Measurements from ENCODE around the gene PRKAR2A.

The PRKAR2A gene

GRCh38 chr3:48847504-48848423 lies at the start of gene PRKAR2A:
TSS of gene PRKAR2A (minus strand) at chr3:48847874. CDS start at chr3:48847596, 278 bp downstream.
- no peak for FAIRE-seq

GRCh38 chr3:48896936-48897335 lies 49.3 kb upstream of the PRKAR2A start:
- no peak for FAIRE-seq

GRCh38 chr3:48894516-48894915 lies 46.8 kb upstream of the PRKAR2A start:
- no peak for FAIRE-seq

- no peak for FAIRE-seq
Observed at GRCh38 chr3:48891606-48892005, 43.9 kb upstream of the PRKAR2A start.

- no peak for FAIRE-seq
Observed at GRCh38 chr3:48885753-48886152, 38.1 kb upstream of the PRKAR2A start.

DNA sequence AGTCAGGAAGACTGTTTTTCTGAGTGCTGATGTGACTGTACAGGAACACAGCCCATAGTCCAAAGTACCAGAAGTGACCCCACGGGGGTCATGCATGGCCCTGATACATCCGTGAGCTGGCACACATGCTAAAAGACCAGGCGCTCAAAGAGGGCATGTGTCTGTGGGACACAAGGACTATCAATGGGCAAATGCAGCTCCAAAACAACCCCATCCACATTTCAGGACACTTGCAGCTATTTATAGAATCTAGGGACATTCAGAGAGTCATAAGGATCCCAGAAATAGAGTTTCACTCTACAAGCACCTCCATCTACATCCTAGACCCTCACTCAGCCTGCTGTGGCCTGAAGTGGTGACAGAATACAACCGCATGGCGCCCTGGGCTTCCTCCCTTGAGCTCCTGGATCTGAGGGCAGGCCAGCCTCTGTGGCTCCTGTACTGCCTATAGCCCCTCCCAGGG lies 34.0 kb upstream of the PRKAR2A start:
- no peak for FAIRE-seq

DNA sequence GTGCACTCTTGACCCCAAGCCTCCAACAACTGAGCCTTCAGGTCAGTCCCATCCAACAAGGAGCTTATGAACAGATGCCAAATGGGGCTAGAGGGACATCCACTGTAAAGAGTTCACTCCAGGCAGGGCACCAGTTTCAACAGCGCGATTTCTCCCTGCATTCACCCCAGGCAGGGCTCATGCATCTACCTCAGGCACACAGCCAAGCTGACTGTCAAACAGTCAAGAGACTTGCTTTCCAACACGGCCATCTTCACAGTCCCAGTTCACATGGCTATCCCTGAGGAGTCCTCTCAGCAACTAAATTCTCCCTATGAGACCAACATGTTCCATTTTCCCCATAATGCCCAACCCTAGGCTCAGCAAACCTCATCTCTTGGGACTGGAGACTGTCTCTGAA lies 33.3 kb upstream of the PRKAR2A start:
- no peak for FAIRE-seq

GRCh38 chr3:48879994-48880377 lies 32.3 kb upstream of the PRKAR2A start:
- FAIRE-seq, result no peak

- FAIRE-seq, result no peak
Observed at GRCh38 chr3:48879307-48879993, 31.8 kb upstream of the PRKAR2A start.

DNA sequence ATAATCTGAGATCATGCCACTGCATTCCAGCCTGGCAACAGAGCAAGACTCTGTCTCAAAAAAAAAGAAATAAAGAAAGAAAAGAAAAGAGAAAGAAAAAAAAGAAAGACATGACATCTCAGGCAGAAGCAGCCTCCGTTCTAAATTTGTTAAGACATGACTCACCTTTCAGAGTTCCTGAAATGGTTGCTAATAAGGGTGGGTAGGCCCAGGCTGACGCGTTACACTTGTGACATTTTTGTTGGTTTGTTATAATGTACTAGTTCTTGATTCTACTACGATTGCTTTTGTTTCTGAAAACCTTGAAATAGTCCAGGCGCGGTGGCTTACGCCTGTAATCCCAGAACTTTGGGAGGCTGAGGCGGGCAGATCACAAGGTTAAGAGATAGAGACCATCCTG lies 30.0 kb upstream of the PRKAR2A start:
- FAIRE-seq, result no peak

DNA sequence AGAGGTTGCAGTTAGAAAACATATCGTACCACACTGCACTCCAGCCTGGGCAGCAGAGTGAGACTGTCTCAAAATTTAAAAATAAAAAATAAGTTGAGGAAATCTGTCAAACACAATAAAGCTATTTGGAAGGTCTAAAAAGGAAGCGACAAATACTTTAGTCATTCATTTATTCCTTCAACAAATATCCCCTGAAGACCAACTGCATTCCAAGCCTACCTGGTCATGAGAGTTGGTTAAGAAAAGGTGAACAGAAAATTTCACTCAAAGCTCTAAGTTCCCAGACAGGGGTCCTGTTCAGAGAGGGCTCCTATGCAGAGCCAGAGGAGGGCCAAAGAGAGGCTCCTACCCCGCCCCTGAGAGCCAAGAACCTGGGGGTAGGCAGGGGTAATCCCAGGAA lies 15.4 kb upstream of the PRKAR2A start:
- FAIRE-seq, result no peak

DNA sequence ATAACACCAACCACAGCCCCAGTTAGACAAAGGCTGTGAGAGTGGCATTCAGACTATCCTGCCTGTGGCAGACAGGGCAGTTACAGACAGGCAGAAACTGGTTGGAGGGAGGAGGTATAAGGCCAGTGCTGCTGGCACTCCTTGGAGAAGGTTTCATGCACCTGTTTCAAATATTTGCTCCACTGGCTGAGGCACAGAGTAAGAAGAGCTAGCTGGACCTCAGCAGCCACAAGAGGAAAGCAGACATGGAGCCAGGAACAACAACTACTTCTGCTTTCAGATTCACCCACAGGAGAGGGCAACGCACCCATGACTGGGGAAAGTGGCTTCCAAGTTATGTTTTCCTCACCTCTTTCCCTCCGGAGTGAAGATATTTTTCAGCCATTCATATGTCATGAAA lies 11.5 kb upstream of the PRKAR2A start:
- FAIRE-seq, result no peak

GRCh38 chr3:48858709-48859108 lies 11.0 kb upstream of the PRKAR2A start:
- FAIRE-seq, result no peak

- no peak for FAIRE-seq
Observed at GRCh38 chr3:48857641-48858040, 10.0 kb upstream of the PRKAR2A start.

DNA sequence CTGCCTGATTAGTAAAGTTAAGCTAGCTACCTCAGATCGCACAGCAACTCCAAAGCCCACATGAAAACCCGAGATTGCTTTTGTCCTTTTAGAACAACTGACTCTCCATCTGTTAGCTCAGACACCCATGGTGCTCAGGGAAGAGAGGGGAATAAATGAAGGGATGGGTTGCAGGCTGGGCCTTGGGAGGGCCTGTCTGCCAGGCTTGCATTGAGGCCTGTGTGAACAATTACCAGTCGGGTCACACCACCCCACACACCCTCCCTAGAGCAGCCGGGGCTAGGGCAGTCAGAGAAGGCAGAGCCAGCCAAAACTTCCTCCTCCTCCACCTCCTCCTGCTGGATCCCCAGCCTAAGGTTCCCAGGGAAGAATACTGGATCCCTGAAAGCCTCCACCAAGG lies 8.8 kb upstream of the PRKAR2A start:
- FAIRE-seq, result no peak

DNA sequence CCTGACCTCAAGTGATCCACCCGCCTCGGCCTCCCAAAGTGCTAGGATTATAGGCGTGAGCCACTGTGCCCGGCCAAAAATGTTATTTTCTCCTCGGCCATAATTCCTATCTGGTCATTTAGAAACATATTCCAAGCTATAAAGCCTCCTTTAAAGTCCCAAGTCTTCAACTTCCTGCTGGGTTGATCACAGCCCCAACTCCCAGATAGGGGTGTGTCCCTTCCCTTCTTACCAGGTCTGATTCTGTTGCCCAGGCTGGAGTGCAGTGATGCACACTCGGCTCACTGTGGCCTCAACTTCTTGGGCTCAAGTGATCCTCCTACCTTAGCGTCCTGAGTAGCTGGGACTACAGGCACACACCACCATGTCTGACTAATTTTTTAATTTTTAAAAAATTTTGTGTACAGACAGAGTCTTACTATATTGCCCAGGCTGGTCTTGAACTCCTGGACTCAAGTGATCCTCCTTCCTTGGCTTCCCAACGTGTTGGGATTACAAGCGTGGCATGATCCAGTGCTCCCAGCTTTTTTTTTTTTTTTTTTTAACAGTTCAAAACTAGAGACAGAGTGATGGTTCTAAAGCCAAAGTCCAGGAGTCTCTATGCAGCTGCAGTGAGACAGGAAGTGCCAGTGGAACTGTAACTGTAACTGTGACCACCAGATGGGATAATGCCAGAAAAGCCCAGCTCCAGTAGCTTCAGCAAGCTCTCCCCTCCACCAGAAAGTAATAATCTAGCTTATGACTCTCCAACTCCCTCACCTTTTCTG lies 8.2 kb upstream of the PRKAR2A start:
- FAIRE-seq, result no peak

DNA sequence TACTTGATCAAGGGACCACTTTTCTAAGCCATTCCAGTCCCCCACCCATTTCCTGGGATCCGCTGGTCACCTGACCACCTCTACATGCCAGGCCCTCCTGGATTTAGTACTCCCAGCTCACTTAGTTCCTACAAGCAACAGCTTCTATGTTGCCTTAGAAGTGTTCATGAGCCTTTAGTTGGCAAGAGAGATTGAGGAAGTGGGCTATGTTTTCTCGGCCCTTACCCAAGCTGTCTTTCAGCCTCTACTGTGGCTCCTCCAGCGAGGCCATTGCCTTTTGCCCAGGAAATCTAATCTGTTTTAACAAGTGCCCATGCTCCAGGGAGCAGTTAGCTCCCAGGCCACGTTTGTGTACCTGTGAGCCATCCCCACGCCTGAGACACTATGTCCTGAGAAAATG lies 4.5 kb upstream of the PRKAR2A start:
- no peak for FAIRE-seq

DNA sequence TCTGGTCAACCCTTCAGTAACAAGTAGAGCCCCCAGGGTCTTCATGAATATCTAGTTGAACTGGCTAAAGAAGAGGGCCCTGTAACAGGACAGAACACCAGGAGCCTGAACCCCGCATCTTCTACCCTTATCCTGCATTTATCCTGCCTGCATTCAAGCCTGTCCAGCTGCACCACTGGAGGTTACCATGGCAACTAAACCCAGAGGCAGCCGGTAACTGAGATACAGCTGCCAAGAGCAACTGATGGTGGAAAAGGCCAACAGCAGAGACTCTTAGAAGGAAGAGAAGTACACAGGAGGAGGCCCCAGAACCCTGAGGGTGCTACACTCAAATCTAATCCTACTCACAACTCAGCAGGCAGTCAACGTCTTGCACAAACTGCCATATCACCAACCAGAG lies 3.7 kb upstream of the PRKAR2A start:
- no peak for FAIRE-seq

DNA sequence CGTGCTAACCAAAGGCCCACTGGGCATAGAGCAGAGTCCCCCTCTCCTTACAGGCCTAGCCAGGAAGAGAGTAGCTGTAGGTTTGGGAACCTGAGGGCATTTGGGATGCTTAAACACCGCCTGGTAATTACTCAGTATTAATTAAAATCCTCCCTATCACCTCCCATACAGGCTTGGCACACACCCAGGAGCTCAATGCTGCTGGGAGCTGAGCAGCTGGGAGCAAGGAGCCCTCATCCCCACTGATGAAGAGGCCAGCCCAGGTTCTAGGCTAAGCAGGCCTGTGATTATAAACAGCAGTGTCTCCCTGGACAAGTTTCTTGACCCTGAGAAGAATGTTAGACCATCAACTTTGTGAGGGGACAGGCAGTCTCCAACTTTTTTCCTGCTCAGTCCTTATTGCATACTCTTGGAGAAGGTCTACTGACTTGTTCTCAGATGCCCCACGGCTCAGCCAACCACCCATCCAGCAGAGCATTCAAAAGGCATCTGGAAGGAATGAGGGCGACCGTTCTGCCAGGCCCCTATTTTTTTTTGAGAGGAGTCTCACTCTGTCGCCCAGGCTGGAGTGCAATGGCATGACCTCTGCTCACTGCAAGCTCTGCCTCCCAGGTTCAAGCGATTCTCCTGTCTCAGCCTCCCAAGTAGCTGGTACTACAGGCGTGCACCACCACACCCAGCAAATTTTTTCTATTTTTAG lies 1.3 kb upstream of the PRKAR2A start:
- no peak for FAIRE-seq

DNA sequence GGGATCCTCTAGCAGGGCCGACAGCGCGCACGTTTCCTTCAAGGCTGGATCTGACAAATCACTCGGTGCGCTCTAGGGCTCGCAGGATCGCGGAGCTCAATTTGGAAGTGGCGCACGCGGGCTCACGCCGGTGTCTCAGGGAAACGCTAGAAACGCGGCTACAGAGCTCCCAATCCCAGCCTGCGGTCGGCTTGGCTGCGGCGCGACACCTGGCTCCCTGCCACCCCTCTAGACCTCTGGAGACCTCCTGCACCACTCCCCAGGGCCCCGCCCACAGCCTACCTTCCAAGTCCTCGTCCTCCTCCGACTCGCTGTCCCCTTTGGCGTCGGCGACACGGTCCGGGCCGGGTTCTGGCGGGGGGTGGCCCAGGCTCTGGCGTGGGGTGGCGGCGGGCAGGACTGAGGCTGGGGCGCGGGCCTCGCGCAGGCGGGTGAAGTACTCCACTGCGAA lies 596 bp downstream of the PRKAR2A start:
- no peak for FAIRE-seq

- FAIRE-seq, result no peak
Observed at GRCh38 chr3:48845170-48845569, 2.5 kb downstream of the PRKAR2A start.

GRCh38 chr3:48837163-48837562 lies 10.5 kb downstream of the PRKAR2A start:
- FAIRE-seq, result no peak

All from endometrium (tissue), 2 donors.